ENCODE measurements around the gene GDPD2.

The GDPD2 gene

GRCh38 chrX:70432936-70433847 is 10.1 kb downstream of the GDPD2 start:
- H3K4me1 Mint-ChIP-seq (ENCODE audit: low read depth): peaks cover 14% of the 10 kb centered on the region
- no peaks in the 10 kb centered on the region for H3K36me3 Mint-ChIP-seq (ENCODE audit: low read depth)
- H3K4me3 Mint-ChIP-seq: peak overlapping the region; percentile 87
- peak overlapping the region; percentile 86 for H3K27ac Mint-ChIP-seq
- H3K27me3 Mint-ChIP-seq (ENCODE audit: low read depth): peaks cover 10% of the 10 kb centered on the region
- no peaks in the 10 kb centered on the region for H3K9me3 Mint-ChIP-seq

- Mint-ChIP-seq H3K4me1 (ENCODE audit: low read depth) (peaks cover 21% of the 10 kb centered on the region), H3K4me3 (peak overlapping the region; percentile 87), H3K9me3 (no peaks in the 10 kb centered on the region), H3K36me3 (ENCODE audit: low read depth) (no peaks in the 10 kb centered on the region), H3K27ac (peak overlapping the region; percentile 86), H3K27me3 (ENCODE audit: low read depth) (peaks cover 10% of the 10 kb centered on the region)
Measured at GRCh38 chrX:70433848-70434351, 10.8 kb downstream of the GDPD2 start.

- Mint-ChIP-seq H3K36me3 (ENCODE audit: low read depth) (no peaks in the 10 kb centered on the region), H3K4me1 (ENCODE audit: low read depth) (peaks cover 24% of the 10 kb centered on the region), H3K27me3 (ENCODE audit: low read depth) (peaks cover 10% of the 10 kb centered on the region), H3K9me3 (no peaks in the 10 kb centered on the region), H3K4me3 (peak overlapping the region; percentile 87), H3K27ac (peak overlapping the region; percentile 86)
Measured at GRCh38 chrX:70434352-70434866, 11.3 kb downstream of the GDPD2 start.

GRCh38 chrX:70434914-70435586 is 11.9 kb downstream of the GDPD2 start:
- H3K4me1 Mint-ChIP-seq (ENCODE audit: low read depth): peaks cover 25% of the 10 kb centered on the region
- H3K36me3 Mint-ChIP-seq (ENCODE audit: low read depth): no peaks in the 10 kb centered on the region
- peak overlapping the region; percentile 84 for H3K27ac Mint-ChIP-seq
- H3K4me3 Mint-ChIP-seq: peak overlapping the region; percentile 85
- peaks cover 11% of the 10 kb centered on the region for H3K27me3 Mint-ChIP-seq (ENCODE audit: low read depth)
- H3K9me3 Mint-ChIP-seq: no peaks in the 10 kb centered on the region

- peak overlapping the region; percentile 52 for H3K27ac Mint-ChIP-seq
- H3K27me3 Mint-ChIP-seq (ENCODE audit: low read depth): peaks cover 21% of the 10 kb centered on the region
- peaks cover 25% of the 10 kb centered on the region for H3K4me1 Mint-ChIP-seq (ENCODE audit: low read depth)
- no peak overlapping the region for H3K4me3 Mint-ChIP-seq
- H3K36me3 Mint-ChIP-seq (ENCODE audit: low read depth): no peaks in the 10 kb centered on the region
- H3K9me3 Mint-ChIP-seq: no peaks in the 10 kb centered on the region
Measured at GRCh38 chrX:70436343-70436742, 13.2 kb downstream of the GDPD2 start.

- Mint-ChIP-seq H3K27me3 (ENCODE audit: low read depth) (peaks cover 28% of the 10 kb centered on the region), H3K27ac (no peak overlapping the region), H3K4me1 (ENCODE audit: low read depth) (peaks cover 25% of the 10 kb centered on the region), H3K36me3 (ENCODE audit: low read depth) (no peaks in the 10 kb centered on the region), H3K9me3 (no peaks in the 10 kb centered on the region), H3K4me3 (no peak overlapping the region)
Measured at GRCh38 chrX:70437011-70437410, 13.9 kb downstream of the GDPD2 start.

GRCh38 chrX:70437921-70438665 is 15.0 kb downstream of the GDPD2 start:
- Mint-ChIP-seq H3K4me1 (ENCODE audit: low read depth) (peaks cover 24% of the 10 kb centered on the region), H3K4me3 (no peak overlapping the region), H3K36me3 (ENCODE audit: low read depth) (no peaks in the 10 kb centered on the region), H3K27ac (peak overlapping the region; percentile 15), H3K9me3 (no peaks in the 10 kb centered on the region), H3K27me3 (ENCODE audit: low read depth) (peaks cover 38% of the 10 kb centered on the region)

GRCh38 chrX:70439016-70439415 is 15.9 kb downstream of the GDPD2 start:
- no peaks in the 10 kb centered on the region for H3K36me3 Mint-ChIP-seq (ENCODE audit: low read depth)
- no peaks in the 10 kb centered on the region for H3K9me3 Mint-ChIP-seq
- H3K4me1 Mint-ChIP-seq (ENCODE audit: low read depth): peaks cover 19% of the 10 kb centered on the region
- H3K27ac Mint-ChIP-seq: peak overlapping the region; percentile 36
- H3K27me3 Mint-ChIP-seq (ENCODE audit: low read depth): peaks cover 45% of the 10 kb centered on the region
- H3K4me3 Mint-ChIP-seq: no peak overlapping the region

GRCh38 chrX:70442224-70442623 is 19.1 kb downstream of the GDPD2 start:
- peaks cover 16% of the 10 kb centered on the region for H3K4me1 Mint-ChIP-seq (ENCODE audit: low read depth)
- H3K4me3 Mint-ChIP-seq: no peak overlapping the region
- H3K27ac Mint-ChIP-seq: no peak overlapping the region
- H3K27me3 Mint-ChIP-seq (ENCODE audit: low read depth): peaks cover 61% of the 10 kb centered on the region
- H3K9me3 Mint-ChIP-seq: no peaks in the 10 kb centered on the region
- H3K36me3 Mint-ChIP-seq (ENCODE audit: low read depth): no peaks in the 10 kb centered on the region

- Mint-ChIP-seq H3K4me1 (ENCODE audit: low read depth) (peaks cover 5% of the 10 kb centered on the region), H3K27ac (no peak within 1 kb of the TSS), H3K9me3 (no peaks in the 10 kb centered on the region), H3K36me3 (ENCODE audit: low read depth) (no peaks in the 10 kb centered on the region), H3K27me3 (ENCODE audit: low read depth) (peaks cover 51% of the 10 kb centered on the region), H3K4me3 (peak within 1 kb of the TSS; percentile 28)
Measured at GRCh38 chrX:70444326-70444945, 21.3 kb downstream of the GDPD2 start, which contains the start of gene DLG3. TSS of gene DLG3 (plus strand) at chrX:70444835. CDS start at chrX:70445202, 367 bp downstream.

- peaks cover 50% of the 10 kb centered on the region for H3K27me3 Mint-ChIP-seq (ENCODE audit: low read depth)
- H3K4me3 Mint-ChIP-seq: peak overlapping the region; percentile 28
Measured at GRCh38 chrX:70444946-70445656, 22.0 kb downstream of the GDPD2 start.

GRCh38 chrX:70445951-70446350 is 22.8 kb downstream of the GDPD2 start:
- no peak overlapping the region for H3K27ac Mint-ChIP-seq
- no peaks in the 10 kb centered on the region for H3K9me3 Mint-ChIP-seq
- H3K4me3 Mint-ChIP-seq: no peak overlapping the region
- peaks cover 5% of the 10 kb centered on the region for H3K4me1 Mint-ChIP-seq (ENCODE audit: low read depth)
- peaks cover 44% of the 10 kb centered on the region for H3K27me3 Mint-ChIP-seq (ENCODE audit: low read depth)
- no peaks in the 10 kb centered on the region for H3K36me3 Mint-ChIP-seq (ENCODE audit: low read depth)

More at GRCh38 chrX:70444946-70445656, 22.0 kb downstream of the GDPD2 start:
- no peaks in the 10 kb centered on the region for H3K36me3 Mint-ChIP-seq (ENCODE audit: low read depth)
- H3K9me3 Mint-ChIP-seq: no peaks in the 10 kb centered on the region
- H3K27ac Mint-ChIP-seq: no peak overlapping the region
- peaks cover 5% of the 10 kb centered on the region for H3K4me1 Mint-ChIP-seq (ENCODE audit: low read depth)

Data from T-helper 1 cell treated with Interleukin-12 subunit alpha and Interleukin-12 subunit beta and Interleukin-4 antibody, amounts not matched to agents 30 μg/mL and 1 μg/mL, for 36 hours (primary cell).